Pancreas (tissue), 10 donors: ENCODE results near the gene HEATR1. TPM values are rescaled to one million over a fixed set of nuclear protein-coding genes. Genes with fewer than 3 reads are reported as not detected.
A peak's percentile ranks its signal among the peaks of the same experiment; 100 is the strongest.

Experiments used
- ATAC-seq, 4 donors: fragments of 200-7000 bp; cut with Tn5 transposase; one replicate each; pipeline versions ENCODE4 v1.8.0 to v1.9.1; 2020; ENCODE audit warnings: mild to moderate bottlenecking in 4 of 4, moderate library complexity in 4 of 4
- DNase-seq, 6 donors: peaks; one replicate each; pipeline ENCODE4 v3.0.0-alpha.2; 2020
- FAIRE-seq: peaks from 2 replicates; lab custom pipeline; 2012; peaks lifted over from hg19 to GRCh38; lab: Jason Lieb, UNC
- H3K27ac ChIP-seq, 4 donors: fragments of 200-600 bp; sonication (generic); 1 replicate in 3 of 4; 2 replicates in 1 of 4; pipeline versions ENCODE4 v1.5.0 to v1.8.0; 2020
- H3K27me3 ChIP-seq, 4 donors: fragments of 200-600 bp; one replicate each; pipeline ENCODE4 v1.8.0; 2021
- H3K36me3 ChIP-seq, 3 donors: fragments of 200-600 bp; sonication (generic) in 1 of 3; one replicate each; pipeline versions ENCODE4 v1.5.0 to v1.8.0; 2020 to 2021
- H3K4me1 ChIP-seq, 3 donors: fragments of 200-600 bp; one replicate each; pipeline ENCODE4 v1.8.0; 2021
- H3K4me3 ChIP-seq, 4 donors: fragments of 200-600 bp; sonication (generic) in 2 of 4; one replicate each; pipeline versions ENCODE4 v1.5.0 to v1.8.0; 2020 to 2021
- H3K9me3 ChIP-seq, 4 donors: fragments of 200-600 bp; one replicate each; pipeline ENCODE4 v1.8.0; 2021
- WGBS, 2 donors: extraction: QIAGEN DNeasy Blood & Tissue Kit; methylation state at CpG; one replicate each; pipeline ENCODE4 v1.1.7; 2013; 5-methylcytosine and 5-hydroxymethylcytosine counted together
- intact Hi-C, 3 donors: fragments of 100-400 bp; cut with DNase I; formaldehyde crosslinking; loops; one replicate each; pipeline versions ENCODE4 v1.11.1 to v1.14.2; 2022
- polyA plus RNA-seq, 2 donors: library from polyadenylated mRNA; stranded (reverse); fragments of 200-250 nt; gene quantifications; one replicate each; pipeline ENCODE4 v1.2.3, GENCODE V29; 2013
- total RNA-seq, 6 donors: library from RNA; stranded (reverse); fragmentation: NEBNext Ultra II Directional in 4 of 6; extraction: Animal tissue kit (Norgen Biotek cat#: 25700) in 4 of 6; gene quantifications; one replicate each; pipeline versions ENCODE4 v1.2.1 to v1.2.4, GENCODE V29; 2021 to 2023
- TF ChIP-seq, protein P1 (sequence below), 4 donors: fragments of 200-600 bp; sonication (generic) in 3 of 4; IDR thresholded peaks; one replicate each; pipeline versions ENCODE4 v1.5.0 to v1.8.0; 2021; ENCODE audit warnings: antibody characterized with exemption in 4 of 4
- donor health status: healthy with polysubstance abuse.
- donor health status: DM: no; HTN: no; CAD: no; lungs with moderate emphysema.
- donor health status: DM: no; HTN: no; CAD: no.
- donor health status: control.
- donor health status: control.
- donor health status: Bipolar disorder and iron deficiency.
- donor health status: DM: yes; HTN: yes; CAD: no.
- donor health status: DM: no; HTN: no; CAD: no.
- donor health status: DM: no; HTN: no; CAD: no.
- donor health status: DM: yes; HTN: yes; CAD: no.

Gene HEATR1
- total and polyA plus RNA-seq, 8 donors, result 4.1 to 21.2 (median 15.2) TPM

DNA sequence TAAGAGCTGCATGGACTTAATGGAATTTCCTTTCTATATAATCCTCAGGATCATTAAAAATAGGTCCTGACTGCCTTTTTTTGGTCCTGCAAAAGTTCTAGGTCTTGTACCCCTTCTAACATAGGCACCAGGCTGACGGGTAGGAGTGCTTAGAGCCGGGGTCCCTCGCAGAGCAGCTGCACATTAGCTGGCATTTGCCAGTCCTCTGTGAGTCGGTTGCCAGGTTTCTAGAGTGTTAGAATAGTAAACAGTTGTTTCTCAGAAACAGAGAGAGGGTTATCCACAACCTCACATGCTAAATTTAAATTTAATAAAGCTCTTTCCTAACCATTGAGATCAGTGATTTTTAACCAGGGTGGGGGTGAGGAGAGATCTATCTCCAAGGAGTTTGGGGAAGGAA is 35.4 kb upstream of the HEATR1 start:
- no peak overlapping the region for H3K27ac ChIP-seq
- TF ChIP-seq, protein P1, sequence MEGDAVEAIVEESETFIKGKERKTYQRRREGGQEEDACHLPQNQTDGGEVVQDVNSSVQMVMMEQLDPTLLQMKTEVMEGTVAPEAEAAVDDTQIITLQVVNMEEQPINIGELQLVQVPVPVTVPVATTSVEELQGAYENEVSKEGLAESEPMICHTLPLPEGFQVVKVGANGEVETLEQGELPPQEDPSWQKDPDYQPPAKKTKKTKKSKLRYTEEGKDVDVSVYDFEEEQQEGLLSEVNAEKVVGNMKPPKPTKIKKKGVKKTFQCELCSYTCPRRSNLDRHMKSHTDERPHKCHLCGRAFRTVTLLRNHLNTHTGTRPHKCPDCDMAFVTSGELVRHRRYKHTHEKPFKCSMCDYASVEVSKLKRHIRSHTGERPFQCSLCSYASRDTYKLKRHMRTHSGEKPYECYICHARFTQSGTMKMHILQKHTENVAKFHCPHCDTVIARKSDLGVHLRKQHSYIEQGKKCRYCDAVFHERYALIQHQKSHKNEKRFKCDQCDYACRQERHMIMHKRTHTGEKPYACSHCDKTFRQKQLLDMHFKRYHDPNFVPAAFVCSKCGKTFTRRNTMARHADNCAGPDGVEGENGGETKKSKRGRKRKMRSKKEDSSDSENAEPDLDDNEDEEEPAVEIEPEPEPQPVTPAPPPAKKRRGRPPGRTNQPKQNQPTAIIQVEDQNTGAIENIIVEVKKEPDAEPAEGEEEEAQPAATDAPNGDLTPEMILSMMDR (IDR thresholded peaks at IDR 0.05), result no peak
- no peaks in the 10 kb centered on the region for H3K4me1 ChIP-seq
- intact Hi-C loops, result no loop called here
- H3K9me3 ChIP-seq, result no peaks in the 10 kb centered on the region
- no peak for ATAC-seq
- WGBS, 2 donors, result 52 to 54% methylated on average over 4 of the region's 4 CpGs
- H3K4me3 ChIP-seq, result no peak overlapping the region
- no peaks in the 10 kb centered on the region for H3K27me3 ChIP-seq
- no peaks in the 10 kb centered on the region for H3K36me3 ChIP-seq
- FAIRE-seq, result no peak
- DNase-seq, result no peak

DNA sequence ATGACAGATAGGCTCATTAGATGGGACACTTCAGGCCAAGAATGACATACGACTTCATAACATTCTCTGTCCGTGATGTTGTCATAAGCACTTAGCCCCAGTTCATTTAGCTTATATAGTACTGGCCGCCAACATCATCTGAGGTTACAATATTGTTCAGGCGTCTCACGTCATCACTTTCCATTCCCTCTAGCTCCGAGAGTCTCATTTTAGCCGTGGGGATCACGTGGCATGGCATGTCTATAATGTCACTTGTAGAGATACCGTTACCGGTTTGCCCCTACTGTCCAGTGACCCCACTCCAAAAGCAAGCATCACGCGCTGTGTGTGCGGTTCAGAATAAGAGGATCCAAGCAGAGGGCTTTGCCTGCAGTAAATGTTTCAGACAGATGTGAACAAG is 34.6 kb upstream of the HEATR1 start:
- Histone ChIP-seq H3K4me3 (no peak overlapping the region), H3K4me1 (no peaks in the 10 kb centered on the region), H3K27me3 (no peaks in the 10 kb centered on the region), H3K9me3 (no peaks in the 10 kb centered on the region), H3K36me3 (no peaks in the 10 kb centered on the region), H3K27ac (no peak overlapping the region)
- DNase-seq (no peak), ATAC-seq (no peak), FAIRE-seq (no peak)
- TF ChIP-seq, protein P1 (IDR thresholded peaks at IDR 0.05), result no peak
- intact Hi-C loops, result no loop called here
- WGBS, 2 donors, result 77 to 82% methylated on average over 13 of the region's 13 CpGs

DNA sequence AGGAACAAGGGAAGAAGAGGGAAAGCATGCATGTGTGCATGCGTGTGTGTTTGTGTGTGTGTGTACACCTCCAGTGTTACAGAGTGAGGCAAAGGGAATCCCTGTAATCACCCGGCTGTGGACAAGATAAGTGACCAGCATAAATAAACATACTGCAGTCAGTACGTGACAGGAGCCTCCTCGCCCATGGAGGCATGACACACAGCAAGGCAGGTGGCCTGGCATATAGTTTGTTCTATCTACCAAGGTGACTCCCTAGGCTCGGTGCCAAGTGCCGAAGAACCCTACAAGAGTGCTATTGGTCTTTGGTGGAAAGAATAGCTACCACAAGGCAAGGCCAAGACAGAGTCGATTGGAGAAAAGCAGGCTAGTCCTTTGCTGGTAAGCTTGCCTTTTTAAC is 31.7 kb upstream of the HEATR1 start:
- FAIRE-seq, result no peak
- no peaks in the 10 kb centered on the region for H3K4me1 ChIP-seq
- WGBS, 2 donors, result 45 to 49% methylated on average over 7 of the region's 7 CpGs
- H3K27me3 ChIP-seq, result no peaks in the 10 kb centered on the region
- DNase-seq, result no peak
- ATAC-seq, result no peak
- no peak overlapping the region for H3K27ac ChIP-seq
- TF ChIP-seq, protein P1 (IDR thresholded peaks at IDR 0.05), result no peak
- H3K4me3 ChIP-seq, result no peak overlapping the region
- H3K36me3 ChIP-seq, result no peaks in the 10 kb centered on the region
- no peaks in the 10 kb centered on the region for H3K9me3 ChIP-seq
- intact Hi-C loops, result no loop called here

GRCh38 chr1:236627727-236628408 is 23.6 kb upstream of the HEATR1 start:
- ATAC-seq (no peak), FAIRE-seq (no peak), DNase-seq (no peak)
- TF ChIP-seq, protein P1 (IDR thresholded peaks at IDR 0.05), result no peak
- H3K4me3 ChIP-seq, result no peak overlapping the region
- H3K27me3 ChIP-seq, result no peaks in the 10 kb centered on the region
- no peaks in the 10 kb centered on the region for H3K36me3 ChIP-seq
- intact Hi-C loops, result no loop called here
- no peak overlapping the region for H3K27ac ChIP-seq
- no peaks in the 10 kb centered on the region for H3K4me1 ChIP-seq
- no peaks in the 10 kb centered on the region for H3K9me3 ChIP-seq
- WGBS, 2 donors, result 52 to 61% methylated on average over 2 of the region's 2 CpGs

DNA sequence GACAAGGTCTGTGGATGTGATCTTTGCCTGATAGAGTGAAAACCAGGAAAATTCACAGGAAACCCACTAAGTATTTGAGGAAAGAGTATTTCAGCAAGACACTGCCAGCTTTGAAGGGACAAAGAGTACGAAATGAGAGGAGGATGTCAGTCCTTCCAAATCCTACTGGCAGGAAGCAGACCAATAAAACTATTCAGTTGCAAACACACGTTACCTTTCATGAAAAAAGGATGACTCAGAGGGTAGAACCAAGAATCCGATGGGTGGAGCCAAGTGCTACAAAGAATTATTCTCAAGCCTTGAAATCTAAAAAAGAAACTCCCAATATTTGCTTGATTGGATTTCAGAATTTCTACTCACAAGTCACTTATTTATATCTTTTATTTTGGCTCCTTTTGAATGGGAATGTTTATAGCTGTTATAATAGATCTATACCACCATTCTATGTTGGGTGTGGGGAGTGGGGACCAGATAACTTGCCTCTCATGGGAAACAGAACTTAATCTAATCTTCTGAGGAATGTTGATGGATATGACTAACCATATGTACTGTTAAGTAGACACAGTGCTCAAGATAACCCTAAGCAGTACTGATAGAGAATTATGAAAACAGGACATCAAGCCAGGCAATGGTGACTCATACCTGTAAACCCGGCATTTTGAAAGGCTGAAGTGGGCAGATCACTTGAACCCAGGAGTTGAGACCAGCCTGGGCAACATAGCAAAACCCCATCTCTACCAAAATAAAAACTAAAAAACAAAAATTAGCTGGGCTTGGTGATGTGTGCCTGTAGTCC is 19.3 kb upstream of the HEATR1 start:
- no peaks in the 10 kb centered on the region for H3K4me1 ChIP-seq
- no peaks in the 10 kb centered on the region for H3K27me3 ChIP-seq
- WGBS, 2 donors, result 46 to 64% methylated on average over 4 of the region's 4 CpGs
- no peak overlapping the region for H3K27ac ChIP-seq
- DNase-seq (no peak), FAIRE-seq (no peak), ATAC-seq (peak in 1 of 4 donors; percentile 34)
- intact Hi-C loops, result no loop called here
- H3K9me3 ChIP-seq, result no peaks in the 10 kb centered on the region
- no peak overlapping the region for H3K4me3 ChIP-seq
- TF ChIP-seq, protein P1 (IDR thresholded peaks at IDR 0.05), result no peak
- no peaks in the 10 kb centered on the region for H3K36me3 ChIP-seq
